Activated CD8-positive, alpha-beta memory T cell treated with anti-CD3 and anti-CD28 coated beads, Interleukin-2, amount 10 ng/mL, durations not matched to agents 7 days and 5 days (primary cell): ENCODE data around the gene ADAMTS13. TPM values are rescaled to one million over a fixed set of nuclear protein-coding genes. Genes with fewer than 3 reads are reported as not detected.
A peak's percentile ranks its signal among the peaks of the same experiment; 100 is the strongest.

Source experiments
- ATAC-seq: fragments of 150-1000 bp; cut with Tn5 transposase; one replicate; pipeline ENCODE4 v1.10.0; 2021; ENCODE audit warnings: moderate library complexity
- CTCF ChIA-PET: fragments of 350-600 bp; sonication (Branson Sonifier 250); formaldehyde crosslinking; loops from one replicate; lab custom pipeline; 2021; ENCODE audit warnings: antibody characterized with exemption; lab: Charles Lee
- DNase-seq: peaks from one replicate; pipeline ENCODE4 v3.0.0-alpha.2; 2020
- H3K27ac Mint-ChIP-seq: one replicate; pipeline ENCODE4 v1.8.0; 2021; ENCODE audit warnings: mild to moderate bottlenecking, mixed read lengths
- H3K27me3 Mint-ChIP-seq: one replicate; pipeline ENCODE4 v1.8.0; 2021; ENCODE audit warnings: mixed read lengths
- H3K36me3 Mint-ChIP-seq: one replicate; pipeline ENCODE4 v1.8.0; 2021; ENCODE audit warnings: mild to moderate bottlenecking, mixed read lengths
- H3K4me1 Mint-ChIP-seq: one replicate; pipeline ENCODE4 v1.8.0; 2021; ENCODE audit warnings: mixed read lengths
- H3K4me3 Mint-ChIP-seq: one replicate; pipeline ENCODE4 v1.8.0; 2021; ENCODE audit warnings: mild to moderate bottlenecking, moderate library complexity, mixed read lengths
- H3K9me3 Mint-ChIP-seq: one replicate; pipeline ENCODE4 v1.8.0; 2022; ENCODE audit warnings: low read depth, mixed read lengths
- total RNA-seq, 2 experiments: library from RNA; stranded (reverse); gene quantifications; one replicate each; pipeline ENCODE4 v1.2.3, GENCODE V29; 2021

Gene ADAMTS13
- total RNA-seq, 2 experiments from 2014 or later, result 2.6 to 2.7 TPM

GRCh38 chr9:133454943-133455673, 32.9 kb downstream of the ADAMTS13 start:
- H3K27me3 Mint-ChIP-seq, result peaks cover 5% of the 10 kb centered on the region
- H3K9me3 Mint-ChIP-seq, result no peaks in the 10 kb centered on the region
- H3K27ac Mint-ChIP-seq, result no peak overlapping the region
- ATAC-seq (no peak), DNase-seq (no peak)
- no peaks in the 10 kb centered on the region for H3K36me3 Mint-ChIP-seq
- H3K4me1 Mint-ChIP-seq, result no peaks in the 10 kb centered on the region
- H3K4me3 Mint-ChIP-seq, result no peak overlapping the region
- CTCF ChIA-PET, result interaction anchor here (3.0 kb wide), 1 partner anchor 269 kb away, joined by 7 read pairs; no protein-coding TSS in a partner anchor

GRCh38 chr9:133455936-133456335, 33.8 kb downstream of the ADAMTS13 start:
- no peak overlapping the region for H3K27ac Mint-ChIP-seq
- CTCF ChIA-PET, result interaction anchor here (3.0 kb wide), 1 partner anchor 270 kb away, joined by 7 read pairs; no protein-coding TSS in a partner anchor
- no peaks in the 10 kb centered on the region for H3K9me3 Mint-ChIP-seq
- H3K4me3 Mint-ChIP-seq, result no peak overlapping the region
- peaks cover 11% of the 10 kb centered on the region for H3K27me3 Mint-ChIP-seq
- DNase-seq (no peak), ATAC-seq (no peak)
- peaks cover 2% of the 10 kb centered on the region for H3K4me1 Mint-ChIP-seq
- H3K36me3 Mint-ChIP-seq, result no peaks in the 10 kb centered on the region

- no peaks in the 10 kb centered on the region for H3K9me3 Mint-ChIP-seq
- ATAC-seq, result no peak
Measured at GRCh38 chr9:133456409-133456808, 34.2 kb downstream of the ADAMTS13 start.

DNA sequence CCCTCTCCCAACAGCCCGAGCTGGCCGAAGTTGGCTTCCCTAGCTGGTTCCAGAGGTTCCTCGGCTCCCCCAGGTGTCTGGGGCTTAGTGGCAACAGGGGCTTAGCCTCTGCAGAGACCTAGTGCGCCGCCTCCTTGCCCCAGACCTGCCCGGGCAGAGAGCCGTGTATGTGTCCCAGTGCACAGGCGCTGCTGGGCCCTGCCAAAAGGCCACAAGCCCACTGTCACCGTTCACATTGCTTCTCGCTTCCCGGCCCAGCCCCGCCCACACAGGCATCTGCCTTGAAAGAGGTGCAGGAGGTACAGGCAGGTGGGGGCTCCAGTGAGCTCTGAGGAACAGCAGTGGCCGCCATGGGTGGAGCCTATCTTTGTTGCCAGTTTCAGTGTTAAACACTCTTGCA, 35.1 kb downstream of the ADAMTS13 start:
- H3K27me3 Mint-ChIP-seq, result peaks cover 20% of the 10 kb centered on the region
- CTCF ChIA-PET, result no interaction called here
- no peak for DNase-seq

More at GRCh38 chr9:133456409-133456808, 34.2 kb downstream of the ADAMTS13 start:
- Mint-ChIP-seq H3K27ac (no peak overlapping the region), H3K27me3 (peaks cover 16% of the 10 kb centered on the region), H3K4me1 (peaks cover 2% of the 10 kb centered on the region), H3K4me3 (no peak overlapping the region), H3K36me3 (no peaks in the 10 kb centered on the region)
- CTCF ChIA-PET, result no interaction called here
- no peak for DNase-seq

GRCh38 chr9:133457748-133458147, 35.6 kb downstream of the ADAMTS13 start:
- Mint-ChIP-seq H3K4me1 (peaks cover 2% of the 10 kb centered on the region), H3K27ac (no peak overlapping the region), H3K36me3 (no peaks in the 10 kb centered on the region), H3K27me3 (peaks cover 20% of the 10 kb centered on the region), H3K4me3 (no peak overlapping the region), H3K9me3 (no peaks in the 10 kb centered on the region)
- CTCF ChIA-PET, result interaction anchor here (1.0 kb wide), 1 partner anchor 22 kb away, joined by 4 read pairs; the partner anchor contains the start of gene SLC2A6
- no peak for DNase-seq
- ATAC-seq, result no peak

More for the DNA sequence above, 35.1 kb downstream of the ADAMTS13 start:
- Mint-ChIP-seq H3K4me1 (peaks cover 2% of the 10 kb centered on the region), H3K27ac (no peak overlapping the region), H3K9me3 (no peaks in the 10 kb centered on the region), H3K4me3 (no peak overlapping the region), H3K36me3 (no peaks in the 10 kb centered on the region)
- no peak for ATAC-seq

DNA sequence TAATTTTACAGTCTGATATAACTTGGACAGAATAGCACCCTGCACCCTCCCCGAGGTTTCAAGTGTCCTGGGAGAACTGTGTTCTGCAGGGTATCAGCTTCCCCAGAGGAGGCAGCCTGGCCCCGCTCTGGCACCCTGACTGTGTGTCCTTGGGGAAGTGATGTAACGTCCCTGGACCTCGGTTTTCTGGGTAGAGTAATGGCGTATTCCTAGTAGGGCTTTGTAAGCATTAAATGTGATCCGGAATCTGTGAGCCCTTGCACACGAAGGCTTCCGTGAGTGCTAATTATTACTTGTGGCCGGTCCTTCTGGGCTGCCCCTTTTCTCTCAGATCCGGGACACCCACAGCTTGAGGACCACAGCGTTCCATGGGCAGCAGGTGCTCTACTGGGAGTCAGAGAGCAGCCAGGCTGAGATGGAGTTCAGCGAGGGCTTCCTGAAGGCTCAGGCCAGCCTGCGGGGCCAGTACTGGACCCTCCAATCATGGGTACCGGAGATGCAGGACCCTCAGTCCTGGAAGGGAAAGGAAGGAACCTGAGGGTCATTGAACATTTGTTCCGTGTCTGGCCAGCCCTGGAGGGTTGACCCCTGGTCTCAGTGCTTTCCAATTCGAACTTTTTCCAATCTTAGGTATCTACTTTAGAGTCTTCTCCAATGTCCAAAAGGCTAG, 36.6 kb downstream of the ADAMTS13 start:
- Mint-ChIP-seq H3K9me3 (no peaks in the 10 kb centered on the region), H3K27ac (no peak overlapping the region), H3K27me3 (peaks cover 20% of the 10 kb centered on the region), H3K4me3 (no peak overlapping the region), H3K36me3 (no peaks in the 10 kb centered on the region), H3K4me1 (peaks cover 2% of the 10 kb centered on the region)
- ATAC-seq, result no peak
- CTCF ChIA-PET, result interaction anchor here (0.6 to 1.3 kb wide), 4 partner anchors 21 to 101 kb away, joined by 3 to 7 read pairs (median 4); partner anchors contain the start of gene SLC2A6
- DNase-seq, result no peak

GRCh38 chr9:133459476-133460404, 37.6 kb downstream of the ADAMTS13 start, which contains the start of gene CACFD1:
Gene CACFD1 (plus strand): TSS chr9:133459978. CDS start chr9:133460067, 89 bp downstream.
- CTCF ChIA-PET, result interaction anchor here (0.6 to 1.3 kb wide), 5 partner anchors 27 to 100 kb away, joined by 3 to 7 read pairs (median 3); no protein-coding TSS in a partner anchor
- peaks cover 2% of the 10 kb centered on the region for H3K4me1 Mint-ChIP-seq
- peak within 1 kb of the TSS; percentile 75 for H3K4me3 Mint-ChIP-seq
- no peaks in the 10 kb centered on the region for H3K36me3 Mint-ChIP-seq
- peaks cover 20% of the 10 kb centered on the region for H3K27me3 Mint-ChIP-seq
- peak within 1 kb of the TSS; percentile 46 for H3K27ac Mint-ChIP-seq
- H3K9me3 Mint-ChIP-seq, result no peaks in the 10 kb centered on the region
- peak; percentile 90 for ATAC-seq
- peak; percentile 94 for DNase-seq

DNA sequence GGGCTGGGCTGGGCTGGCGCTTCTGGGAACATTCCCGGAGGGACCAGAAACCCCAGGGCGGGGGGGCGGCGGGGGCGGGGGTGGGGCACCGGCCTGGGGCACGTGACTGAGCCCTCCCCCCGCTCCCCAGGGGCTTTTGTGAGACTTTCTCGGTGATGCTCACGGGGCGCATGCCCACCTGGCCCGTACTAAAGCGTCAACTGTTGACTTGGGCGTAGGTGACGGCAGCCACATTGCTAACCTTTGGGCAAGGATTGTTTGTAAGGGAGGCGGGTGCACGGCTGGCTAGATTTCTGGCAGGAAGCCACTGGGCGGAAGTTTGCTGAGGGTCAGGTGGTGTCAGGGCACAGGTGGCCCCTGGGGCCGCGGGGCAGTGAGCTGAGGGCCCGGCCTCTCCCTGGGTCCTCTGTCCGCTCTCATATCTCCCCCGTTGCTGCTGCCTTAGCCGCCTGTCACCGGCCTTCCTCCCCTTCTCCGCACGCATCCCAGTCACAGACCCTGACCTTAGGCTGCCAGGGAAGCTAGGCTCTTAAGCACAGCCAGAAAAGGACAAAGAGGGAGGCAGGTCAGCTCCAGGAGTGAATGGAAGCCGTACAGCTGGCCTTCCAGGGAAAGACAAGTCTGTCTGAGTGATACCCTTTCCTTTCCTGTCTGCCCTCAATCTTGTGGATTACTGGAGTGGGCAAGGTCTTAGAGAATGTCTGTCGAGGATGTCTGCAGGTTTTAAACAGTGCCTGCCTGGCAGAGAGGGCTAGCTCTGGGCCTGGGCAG, 38.4 kb downstream of the ADAMTS13 start:
- H3K27me3 Mint-ChIP-seq, result peaks cover 20% of the 10 kb centered on the region
- CTCF ChIA-PET, result interaction anchor here (0.8 to 1.3 kb wide), 4 partner anchors 26 to 97 kb away, joined by 3 to 7 read pairs (median 4); no protein-coding TSS in a partner anchor
- ATAC-seq (no peak), DNase-seq (no peak)
- H3K36me3 Mint-ChIP-seq, result no peaks in the 10 kb centered on the region
- no peaks in the 10 kb centered on the region for H3K9me3 Mint-ChIP-seq
- no peak overlapping the region for H3K27ac Mint-ChIP-seq
- peaks cover 2% of the 10 kb centered on the region for H3K4me1 Mint-ChIP-seq
- H3K4me3 Mint-ChIP-seq, result peak overlapping the region; percentile 33

DNA sequence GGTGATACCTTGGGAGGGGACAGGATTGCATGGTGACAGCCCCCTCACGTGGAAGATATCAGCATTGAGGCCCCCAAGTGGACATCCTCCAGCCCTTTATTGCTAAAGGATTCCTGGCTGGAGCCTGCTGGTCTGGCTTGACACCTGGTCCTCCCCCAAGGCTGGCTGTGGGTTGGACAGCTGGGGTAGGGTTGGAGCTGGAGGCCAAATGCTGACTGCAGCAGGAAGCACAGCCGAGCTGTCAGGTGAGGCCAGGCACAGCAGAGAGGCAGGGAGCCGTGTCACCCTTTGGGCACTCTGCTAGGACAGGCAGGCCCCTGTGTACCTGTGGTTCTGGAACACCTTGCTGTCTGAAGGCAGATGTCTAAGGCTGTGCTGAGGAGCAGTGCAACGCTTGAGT, 39.8 kb downstream of the ADAMTS13 start:
- Mint-ChIP-seq H3K36me3 (no peaks in the 10 kb centered on the region), H3K27me3 (peaks cover 20% of the 10 kb centered on the region), H3K9me3 (no peaks in the 10 kb centered on the region), H3K4me1 (peaks cover 2% of the 10 kb centered on the region), H3K27ac (no peak overlapping the region), H3K4me3 (no peak overlapping the region)
- no peak for DNase-seq
- CTCF ChIA-PET, result interaction anchor here (0.9 to 1.1 kb wide), 2 partner anchors 16 to 18 kb away, joined by 3 read pairs; no protein-coding TSS in a partner anchor
- ATAC-seq, result no peak

- H3K27me3 Mint-ChIP-seq, result peaks cover 20% of the 10 kb centered on the region
- no peak overlapping the region for H3K27ac Mint-ChIP-seq
- H3K36me3 Mint-ChIP-seq, result no peaks in the 10 kb centered on the region
- H3K4me3 Mint-ChIP-seq, result no peak overlapping the region
- DNase-seq (no peak), ATAC-seq (no peak)
- H3K4me1 Mint-ChIP-seq, result peaks cover 2% of the 10 kb centered on the region
- CTCF ChIA-PET, result interaction anchor here (0.5 to 1.5 kb wide), 2 partner anchors 57 to 613 kb away, joined by 3 to 4 read pairs; no protein-coding TSS in a partner anchor
- no peaks in the 10 kb centered on the region for H3K9me3 Mint-ChIP-seq
Measured at GRCh38 chr9:133463234-133463863, 41.2 kb downstream of the ADAMTS13 start.

DNA sequence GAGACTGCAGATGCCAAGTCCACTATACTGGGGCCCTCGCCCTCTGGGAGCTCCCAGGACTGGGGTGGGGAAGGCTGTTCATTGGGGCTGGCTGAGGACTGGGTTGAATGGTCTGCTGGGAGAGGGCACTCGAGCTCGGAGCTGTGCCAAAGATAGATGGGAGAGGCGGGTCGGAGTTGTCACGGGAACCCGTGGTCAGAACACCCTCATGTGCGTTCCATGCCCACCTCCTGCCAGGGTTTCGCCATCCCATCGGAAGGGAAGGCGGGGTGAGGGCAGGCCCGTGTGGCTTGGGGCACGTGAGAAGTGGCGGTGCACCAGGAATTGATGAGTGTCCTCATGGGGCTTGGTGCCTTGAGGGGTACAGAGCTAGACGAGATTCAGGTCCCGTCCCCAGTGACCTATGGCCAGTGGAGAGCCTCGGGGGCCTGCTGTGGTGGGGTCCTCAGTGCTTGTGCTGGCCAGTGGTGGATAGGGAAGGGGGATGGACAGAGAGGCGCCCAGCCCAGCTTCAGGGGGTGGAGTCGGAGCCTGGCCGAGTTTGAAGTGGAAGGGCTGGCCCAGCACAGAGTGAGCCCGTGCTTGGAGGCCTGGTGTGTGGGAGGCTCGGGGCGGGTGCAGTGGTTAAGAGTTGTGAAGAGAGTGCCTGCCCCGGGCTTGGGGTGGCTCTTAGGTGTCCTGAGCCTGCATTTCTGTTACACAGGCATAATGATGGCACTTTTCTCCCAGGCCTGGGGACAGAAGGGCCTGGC, 41.9 kb downstream of the ADAMTS13 start:
- DNase-seq, result no peak
- Mint-ChIP-seq H3K27me3 (peaks cover 14% of the 10 kb centered on the region), H3K4me3 (no peak overlapping the region), H3K27ac (no peak overlapping the region), H3K9me3 (no peaks in the 10 kb centered on the region), H3K36me3 (no peaks in the 10 kb centered on the region), H3K4me1 (peaks cover 2% of the 10 kb centered on the region)
- ATAC-seq, result no peak
- CTCF ChIA-PET, result interaction anchor here (1.5 kb wide), 1 partner anchor 58 kb away, joined by 4 read pairs; no protein-coding TSS in a partner anchor
